Stimulated activated CD8-positive, alpha-beta memory T cell treated with anti-CD3 and anti-CD28 coated beads, Interleukin-12 subunit alpha, Interleukin-12 subunit beta, amount 100 ng/mL, for 4 hours (primary cell): Measurements from ENCODE around the gene TASOR2.

Source experiments
- DNase-seq: peaks from one replicate; pipeline ENCODE4 v3.0.0-alpha.2; 2020; ENCODE audit warnings: low read depth

TASOR2 gene

GRCh38 chr10:5684318-5684970 lies at the start of gene TASOR2:
Gene TASOR2, plus strand, starts transcription at chr10:5684838. Its CDS starts 35,805 bp downstream, at chr10:5720643.
- peak; percentile 96 for DNase-seq

- no peak for DNase-seq
Measured at GRCh38 chr10:5634918-5635317, 49.7 kb upstream of the TASOR2 start.

- no peak for DNase-seq
Measured at GRCh38 chr10:5638494-5638893, 46.1 kb upstream of the TASOR2 start.

GRCh38 chr10:5639066-5639465 lies 45.6 kb upstream of the TASOR2 start:
- DNase-seq, result no peak

- no peak for DNase-seq
Measured at GRCh38 chr10:5640036-5640435, 44.6 kb upstream of the TASOR2 start.

- DNase-seq, result no peak
Measured at GRCh38 chr10:5640501-5640900, 44.1 kb upstream of the TASOR2 start.

- DNase-seq, result no peak
Measured at GRCh38 chr10:5641501-5641900, 43.1 kb upstream of the TASOR2 start.

GRCh38 chr10:5643346-5644067 lies 41.1 kb upstream of the TASOR2 start:
- DNase-seq, result no peak

- no peak for DNase-seq
Measured at GRCh38 chr10:5644930-5645329, 39.7 kb upstream of the TASOR2 start.

GRCh38 chr10:5645375-5645774 lies 39.3 kb upstream of the TASOR2 start:
- DNase-seq, result no peak

GRCh38 chr10:5645944-5646617 lies 38.6 kb upstream of the TASOR2 start:
- DNase-seq, result no peak

GRCh38 chr10:5647507-5648240 lies 37.0 kb upstream of the TASOR2 start:
- DNase-seq, result no peak

GRCh38 chr10:5648494-5649457 lies 35.9 kb upstream of the TASOR2 start:
- no peak for DNase-seq

GRCh38 chr10:5649746-5650145 lies 34.9 kb upstream of the TASOR2 start:
- no peak for DNase-seq

GRCh38 chr10:5650664-5651387 lies 33.8 kb upstream of the TASOR2 start:
- no peak for DNase-seq

GRCh38 chr10:5651388-5651764 lies 33.3 kb upstream of the TASOR2 start:
- no peak for DNase-seq

- DNase-seq, result no peak
Measured at GRCh38 chr10:5652746-5653145, 31.9 kb upstream of the TASOR2 start.

- DNase-seq, result no peak
Measured at GRCh38 chr10:5654218-5654755, 30.4 kb upstream of the TASOR2 start.

GRCh38 chr10:5655121-5655520 lies 29.5 kb upstream of the TASOR2 start:
- no peak for DNase-seq
